ENCODE data around the gene BRF1.

The BRF1 gene

GRCh38 chr14:105250008-105250366 lies 50.8 kb downstream of the BRF1 start:
- H3K4me1 ChIP-seq (ENCODE audit: control insufficient read depth, insufficient read depth, low read length) = peaks cover 21% of the 10 kb centered on the region
- H3K4me2 ChIP-seq (ENCODE audit: low read length) = peak overlapping the region; percentile 100
- H3K9ac ChIP-seq (ENCODE audit: low read depth, low read length) = no peak overlapping the region
- H3K36me3 ChIP-seq (ENCODE audit: insufficient read depth, low read length) = peaks cover 28% of the 10 kb centered on the region
- H3K27me3 ChIP-seq (ENCODE audit: control insufficient read depth, insufficient read depth, low read length) = no peaks in the 10 kb centered on the region
- no peaks in the 10 kb centered on the region for H3K9me3 ChIP-seq (replicated peaks; ENCODE audit: low read length)
- no peak overlapping the region for H3K4me3 ChIP-seq (ENCODE audit: low read length)

DNA sequence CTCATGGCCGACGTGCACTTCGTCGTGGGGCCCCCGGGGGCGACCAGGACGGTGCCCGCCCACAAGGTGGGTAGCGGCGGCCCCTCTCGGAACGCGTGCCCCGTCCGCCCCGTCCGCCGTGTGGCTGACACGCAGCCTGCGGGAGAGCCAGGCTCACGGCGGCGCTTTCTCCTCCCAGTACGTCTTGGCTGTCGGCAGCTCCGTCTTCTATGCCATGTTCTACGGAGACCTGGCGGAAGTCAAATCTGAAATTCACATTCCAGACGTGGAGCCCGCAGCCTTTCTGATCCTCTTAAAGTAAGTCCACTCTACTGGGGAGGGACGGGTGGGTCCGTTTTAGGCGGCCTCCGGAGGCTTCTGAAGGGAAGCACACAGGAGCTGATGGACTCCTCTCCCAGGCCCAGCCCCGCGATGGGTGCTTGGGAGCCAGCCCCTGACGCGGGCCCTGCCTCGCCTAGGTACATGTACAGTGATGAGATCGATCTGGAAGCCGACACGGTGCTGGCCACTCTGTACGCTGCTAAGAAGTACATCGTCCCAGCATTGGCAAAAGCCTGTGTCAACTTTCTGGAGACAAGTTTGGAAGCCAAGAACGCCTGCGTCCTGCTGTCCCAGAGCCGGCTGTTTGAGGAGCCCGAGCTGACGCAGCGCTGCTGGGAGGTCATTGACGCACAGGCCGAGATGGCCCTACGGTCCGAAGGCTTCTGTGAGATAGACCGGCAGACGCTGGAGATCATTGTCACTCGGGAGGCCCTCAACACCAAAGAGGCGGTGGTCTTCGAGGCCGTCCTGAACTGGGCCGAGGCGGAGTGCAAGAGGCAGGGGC lies 51.4 kb downstream of the BRF1 start:
- peak overlapping the region; percentile 100 for H3K4me2 ChIP-seq (ENCODE audit: low read length)
- H3K27me3 ChIP-seq (ENCODE audit: control insufficient read depth, insufficient read depth, low read length) = no peaks in the 10 kb centered on the region
- H3K4me1 ChIP-seq (ENCODE audit: control insufficient read depth, insufficient read depth, low read length) = peaks cover 16% of the 10 kb centered on the region
- peak overlapping the region; percentile 95 for H3K4me3 ChIP-seq (ENCODE audit: low read length)
- H3K9me3 ChIP-seq (replicated peaks; ENCODE audit: low read length) = no peaks in the 10 kb centered on the region
- H3K9ac ChIP-seq (ENCODE audit: low read depth, low read length) = peak overlapping the region; percentile 89
- H3K36me3 ChIP-seq (ENCODE audit: insufficient read depth, low read length) = peaks cover 28% of the 10 kb centered on the region

GRCh38 chr14:105248368-105249181 lies 52.2 kb downstream of the BRF1 start, which contains the start of gene BTBD6:
BTBD6 (plus strand) TSS chr14:105248533; CDS start chr14:105248712, 179 bp downstream.
- peaks cover 28% of the 10 kb centered on the region for H3K36me3 ChIP-seq (ENCODE audit: insufficient read depth, low read length)
- peaks cover 16% of the 10 kb centered on the region for H3K4me1 ChIP-seq (ENCODE audit: control insufficient read depth, insufficient read depth, low read length)

GRCh38 chr14:105247715-105248367 lies 53.0 kb downstream of the BRF1 start:
- Histone ChIP-seq H3K4me2 (ENCODE audit: low read length) (peak overlapping the region; percentile 100), H3K9ac (ENCODE audit: low read depth, low read length) (peak overlapping the region; percentile 75), H3K4me1 (ENCODE audit: control insufficient read depth, insufficient read depth, low read length) (peaks cover 16% of the 10 kb centered on the region), H3K27me3 (ENCODE audit: control insufficient read depth, insufficient read depth, low read length) (no peaks in the 10 kb centered on the region), H3K36me3 (ENCODE audit: insufficient read depth, low read length) (peaks cover 28% of the 10 kb centered on the region), H3K4me3 (ENCODE audit: low read length) (peak overlapping the region; percentile 95), H3K9me3 (replicated peaks; ENCODE audit: low read length) (no peaks in the 10 kb centered on the region)

More at GRCh38 chr14:105248368-105249181, 52.2 kb downstream of the BRF1 start, which contains the start of gene BTBD6:
- Histone ChIP-seq H3K9ac (ENCODE audit: low read depth, low read length) (peak within 1 kb of the TSS; percentile 89), H3K27me3 (ENCODE audit: control insufficient read depth, insufficient read depth, low read length) (no peaks in the 10 kb centered on the region), H3K4me3 (ENCODE audit: low read length) (peak within 1 kb of the TSS; percentile 95), H3K4me2 (ENCODE audit: low read length) (peak within 1 kb of the TSS; percentile 100), H3K9me3 (replicated peaks; ENCODE audit: low read length) (no peaks in the 10 kb centered on the region)

DNA sequence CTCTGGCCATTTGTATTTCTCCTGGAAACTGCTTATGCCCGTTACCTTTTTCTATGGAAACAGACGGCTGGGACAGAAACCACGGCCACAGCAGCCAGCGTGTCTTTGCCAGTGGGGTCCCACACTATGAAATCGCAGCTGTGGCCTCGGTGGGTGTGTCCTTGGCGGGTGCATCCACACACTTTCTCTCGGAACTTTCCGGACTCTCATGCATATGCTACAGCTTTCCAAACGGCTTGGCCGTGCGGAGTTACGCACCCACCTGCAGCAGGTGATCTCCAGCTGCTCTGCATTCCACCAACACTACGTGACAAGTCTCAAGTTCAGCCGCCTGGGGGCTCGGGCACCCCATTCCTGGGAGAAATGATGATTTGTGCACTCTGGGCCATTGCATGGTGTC lies 53.8 kb downstream of the BRF1 start:
- H3K9me3 ChIP-seq (replicated peaks; ENCODE audit: low read length) = no peaks in the 10 kb centered on the region
- peaks cover 16% of the 10 kb centered on the region for H3K4me1 ChIP-seq (ENCODE audit: control insufficient read depth, insufficient read depth, low read length)
- H3K4me3 ChIP-seq (ENCODE audit: low read length) = no peak overlapping the region
- no peaks in the 10 kb centered on the region for H3K27me3 ChIP-seq (ENCODE audit: control insufficient read depth, insufficient read depth, low read length)
- H3K4me2 ChIP-seq (ENCODE audit: low read length) = no peak overlapping the region
- H3K36me3 ChIP-seq (ENCODE audit: insufficient read depth, low read length) = peaks cover 27% of the 10 kb centered on the region
- no peak overlapping the region for H3K9ac ChIP-seq (ENCODE audit: low read depth, low read length)

DNA sequence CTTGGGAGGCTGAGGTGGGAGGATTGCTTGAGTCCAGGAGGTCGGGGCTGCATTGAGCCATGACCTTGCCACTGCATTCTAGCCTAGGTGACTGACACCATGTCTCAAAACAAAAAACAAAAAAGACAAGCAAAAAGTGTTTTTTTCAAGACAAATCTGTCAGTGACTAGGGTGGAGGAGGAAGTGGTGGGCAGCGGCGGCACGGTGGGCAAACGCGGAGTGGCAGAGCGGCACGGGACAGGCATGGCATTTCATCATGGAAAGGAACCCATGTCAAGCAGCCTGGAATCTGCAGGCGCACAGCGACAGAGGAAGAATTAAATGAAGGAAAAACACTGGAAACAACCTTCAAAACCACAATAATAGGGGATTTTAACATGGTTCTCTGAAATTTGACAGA lies 56.5 kb downstream of the BRF1 start:
- no peaks in the 10 kb centered on the region for H3K9me3 ChIP-seq (replicated peaks; ENCODE audit: low read length)
- no peaks in the 10 kb centered on the region for H3K36me3 ChIP-seq (ENCODE audit: insufficient read depth, low read length)
- no peak overlapping the region for H3K4me2 ChIP-seq (ENCODE audit: low read length)
- H3K4me3 ChIP-seq (ENCODE audit: low read length) = no peak overlapping the region
- H3K4me1 ChIP-seq (ENCODE audit: control insufficient read depth, insufficient read depth, low read length) = peaks cover 10% of the 10 kb centered on the region
- H3K9ac ChIP-seq (ENCODE audit: low read depth, low read length) = no peak overlapping the region
- no peaks in the 10 kb centered on the region for H3K27me3 ChIP-seq (ENCODE audit: control insufficient read depth, insufficient read depth, low read length)

DNA sequence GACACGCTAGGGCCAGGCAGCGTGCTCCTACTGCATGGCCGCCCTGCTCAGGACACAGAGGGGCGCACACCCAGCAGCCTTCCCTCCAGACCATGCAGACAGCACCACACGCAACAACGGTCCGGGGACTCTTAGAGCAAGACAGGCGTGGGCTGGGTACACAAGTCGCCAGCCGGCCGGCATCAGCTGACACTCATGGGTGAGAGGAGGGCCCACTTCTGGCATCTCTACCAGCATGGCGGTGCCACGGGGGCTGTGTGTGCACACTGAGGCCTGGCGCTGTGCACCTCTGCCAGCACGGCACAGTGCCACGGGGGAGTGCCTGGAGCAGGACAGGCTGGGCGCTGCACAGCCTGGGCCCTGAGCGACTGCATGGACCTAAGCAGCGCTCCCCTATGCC lies 59.2 kb downstream of the BRF1 start:
- Histone ChIP-seq H3K4me3 (ENCODE audit: low read length) (no peak overlapping the region), H3K4me1 (ENCODE audit: control insufficient read depth, insufficient read depth, low read length) (no peaks in the 10 kb centered on the region), H3K27me3 (ENCODE audit: control insufficient read depth, insufficient read depth, low read length) (no peaks in the 10 kb centered on the region), H3K4me2 (ENCODE audit: low read length) (no peak overlapping the region), H3K9me3 (replicated peaks; ENCODE audit: low read length) (no peaks in the 10 kb centered on the region), H3K36me3 (ENCODE audit: insufficient read depth, low read length) (no peaks in the 10 kb centered on the region), H3K9ac (ENCODE audit: low read depth, low read length) (no peak overlapping the region)

DNA sequence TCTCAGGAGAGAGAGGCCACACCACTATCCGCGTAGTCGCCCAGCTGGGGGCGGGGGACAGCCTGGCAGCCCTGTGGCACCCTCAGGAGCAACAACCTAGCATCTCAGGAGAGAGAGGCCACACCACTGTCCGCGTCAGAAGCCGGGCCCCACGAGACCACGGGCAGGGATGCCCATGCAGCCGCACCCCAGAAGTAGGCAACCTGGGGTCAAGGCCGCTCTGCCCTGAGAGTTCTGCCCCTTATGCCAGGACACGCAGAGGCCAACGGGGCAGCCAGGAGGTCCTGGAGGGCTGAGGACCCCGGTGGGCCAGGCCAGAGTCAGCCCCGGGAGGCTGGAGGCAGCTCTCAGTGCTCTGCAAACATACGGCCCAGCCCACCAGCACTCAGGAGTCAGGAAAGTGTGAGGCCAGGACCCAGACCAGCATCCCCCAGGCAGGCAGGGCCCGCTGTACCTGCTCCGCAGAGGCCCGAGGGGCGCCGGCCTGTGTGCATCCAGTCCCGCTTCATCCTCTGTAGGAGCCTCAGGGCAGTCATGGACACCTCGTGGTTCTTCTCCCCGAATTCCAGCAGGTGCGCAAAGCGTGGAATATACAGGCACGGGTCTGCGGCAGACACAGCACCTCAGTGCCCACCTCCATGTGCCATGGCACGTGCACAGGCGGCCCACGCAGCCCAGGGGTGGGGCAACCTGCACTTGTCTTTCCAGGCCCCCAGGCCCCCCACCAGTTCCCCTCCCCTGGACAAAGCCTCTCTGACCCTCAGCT lies 59.8 kb downstream of the BRF1 start:
- no peak overlapping the region for H3K9ac ChIP-seq (ENCODE audit: low read depth, low read length)
- H3K4me1 ChIP-seq (ENCODE audit: control insufficient read depth, insufficient read depth, low read length) = no peaks in the 10 kb centered on the region
- no peaks in the 10 kb centered on the region for H3K9me3 ChIP-seq (replicated peaks; ENCODE audit: low read length)
- no peak overlapping the region for H3K4me2 ChIP-seq (ENCODE audit: low read length)
- no peaks in the 10 kb centered on the region for H3K36me3 ChIP-seq (ENCODE audit: insufficient read depth, low read length)
- no peaks in the 10 kb centered on the region for H3K27me3 ChIP-seq (ENCODE audit: control insufficient read depth, insufficient read depth, low read length)
- H3K4me3 ChIP-seq (ENCODE audit: low read length) = no peak overlapping the region

DNA sequence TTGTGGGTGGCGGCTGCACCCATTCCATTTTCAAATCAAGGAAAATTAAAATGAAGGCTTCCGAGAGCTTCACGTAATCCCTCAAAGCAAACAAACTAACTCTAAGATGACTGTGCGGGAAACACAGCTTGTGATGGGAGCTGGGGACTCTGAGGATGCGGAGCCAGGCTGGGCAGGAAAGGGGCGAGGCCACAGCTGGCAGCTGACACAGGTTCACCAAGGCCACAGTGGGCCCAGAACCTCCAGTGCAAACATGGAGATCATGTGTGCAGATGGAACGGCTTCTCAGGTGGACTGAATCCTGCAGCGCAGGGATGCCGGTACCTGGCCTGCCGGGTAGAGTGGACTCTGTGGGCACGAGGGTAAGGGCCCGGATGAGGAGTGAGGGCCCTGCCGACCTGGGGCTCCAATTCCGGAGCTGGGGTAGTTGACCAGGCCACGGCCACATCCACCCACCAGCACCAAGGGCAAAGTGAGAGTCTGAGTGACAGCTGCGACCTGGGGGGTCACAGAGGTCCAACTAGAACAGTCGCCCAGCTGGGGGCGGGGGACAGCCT lies 71.6 kb downstream of the BRF1 start:
- Histone ChIP-seq H3K4me3 (ENCODE audit: low read length) (no peak overlapping the region), H3K9me3 (replicated peaks; ENCODE audit: low read length) (no peaks in the 10 kb centered on the region), H3K36me3 (ENCODE audit: insufficient read depth, low read length) (peaks cover 3% of the 10 kb centered on the region), H3K4me1 (ENCODE audit: control insufficient read depth, insufficient read depth, low read length) (no peaks in the 10 kb centered on the region), H3K4me2 (ENCODE audit: low read length) (no peak overlapping the region), H3K9ac (ENCODE audit: low read depth, low read length) (no peak overlapping the region), H3K27me3 (ENCODE audit: control insufficient read depth, insufficient read depth, low read length) (no peaks in the 10 kb centered on the region)

- Histone ChIP-seq H3K9me3 (replicated peaks; ENCODE audit: low read length) (no peaks in the 10 kb centered on the region), H3K4me1 (ENCODE audit: control insufficient read depth, insufficient read depth, low read length) (no peaks in the 10 kb centered on the region), H3K9ac (ENCODE audit: low read depth, low read length) (no peak overlapping the region), H3K4me2 (ENCODE audit: low read length) (no peak overlapping the region), H3K27me3 (ENCODE audit: control insufficient read depth, insufficient read depth, low read length) (no peaks in the 10 kb centered on the region), H3K36me3 (ENCODE audit: insufficient read depth, low read length) (peaks cover 3% of the 10 kb centered on the region), H3K4me3 (ENCODE audit: low read length) (no peak overlapping the region)
Observed at GRCh38 chr14:105228562-105228961, 72.2 kb downstream of the BRF1 start.
